H9 (cell line): ENCODE data around the gene SPEM3. TPM values are rescaled to one million over a fixed set of nuclear protein-coding genes. Genes with fewer than 3 reads are reported as not detected.

Experiments used
- DNase-seq: peaks from one replicate; pipeline ENCODE4 v3.0.0-alpha.2; 2017
- H2AFZ ChIP-seq: one replicate; pipeline ENCODE4 v1.6.1; 2013; ENCODE audit warnings: mild to moderate bottlenecking, low read length, control low read depth, moderate library complexity
- H2AK5ac ChIP-seq: 2 replicates; pipeline ENCODE4 v1.6.1; 2013; ENCODE audit warnings: low read length, control low read depth, mixed read lengths; ENCODE audit not compliant: insufficient read length
- H2BK120ac ChIP-seq: one replicate; pipeline ENCODE4 v1.6.1; 2013; ENCODE audit warnings: low read depth, mild to moderate bottlenecking, low read length, control low read depth, inconsistent platforms; ENCODE audit not compliant: poor library complexity, severe bottlenecking
- H2BK12ac ChIP-seq: 2 replicates; pipeline ENCODE4 v1.6.1; 2013; ENCODE audit warnings: low read length, control low read depth, mixed read lengths, low read depth; ENCODE audit not compliant: insufficient read length
- H2BK15ac ChIP-seq: 2 replicates; pipeline ENCODE4 v1.6.1; 2013; ENCODE audit warnings: low read depth, low read length, control low read depth
- H2BK20ac ChIP-seq: one replicate; pipeline ENCODE4 v1.6.1; 2013; ENCODE audit warnings: low read depth, mild to moderate bottlenecking, low read length, control low read depth, inconsistent platforms; ENCODE audit not compliant: poor library complexity, severe bottlenecking
- H2BK5ac ChIP-seq: 2 replicates; pipeline ENCODE4 v1.6.1; 2013; ENCODE audit warnings: low read length, control low read depth, mixed read lengths; ENCODE audit not compliant: insufficient read length
- H3K14ac ChIP-seq: 2 replicates; pipeline ENCODE4 v1.6.1; 2013; ENCODE audit warnings: low read length, control low read depth; ENCODE audit not compliant: insufficient read depth
- H3K18ac ChIP-seq: 2 replicates; pipeline ENCODE4 v1.6.1; 2013; ENCODE audit warnings: low read depth, mild to moderate bottlenecking, mixed read lengths, low read length, control low read depth; ENCODE audit not compliant: insufficient read length
- H3K23ac ChIP-seq: 2 replicates; pipeline ENCODE4 v1.6.1; 2013; ENCODE audit warnings: low read length, control low read depth, mixed read lengths, low read depth; ENCODE audit not compliant: insufficient read length
- H3K23me2 ChIP-seq: 2 replicates; pipeline ENCODE4 v1.6.1; 2013; ENCODE audit warnings: low read depth, mild to moderate bottlenecking, mixed read lengths, low read length, control low read depth; ENCODE audit not compliant: insufficient read length, poor library complexity, severe bottlenecking
- H3K27ac ChIP-seq: 2 replicates; pipeline ENCODE4 v1.5.1; 2013; ENCODE audit warnings: low read length, control low read depth, mixed read lengths, low read depth; ENCODE audit not compliant: insufficient read length
- H3K27me3 ChIP-seq: 2 replicates; pipeline ENCODE4 v1.6.1; 2013; ENCODE audit warnings: low read length, control low read depth, inconsistent platforms; ENCODE audit not compliant: insufficient read depth
- H3K4ac ChIP-seq: 2 replicates; pipeline ENCODE4 v1.6.1; 2013; ENCODE audit warnings: low read depth, mild to moderate bottlenecking, control low read depth, inconsistent platforms, low read length, moderate library complexity
- H3K4me1 ChIP-seq: 2 replicates; pipeline ENCODE4 v1.6.1; 2013; ENCODE audit warnings: low read length, control low read depth, inconsistent platforms; ENCODE audit not compliant: insufficient read depth
- H3K4me2 ChIP-seq: 2 replicates; pipeline ENCODE4 v1.6.1; 2013; ENCODE audit warnings: low read length, control low read depth, mixed read lengths; ENCODE audit not compliant: insufficient read length, insufficient read depth
- H3K56ac ChIP-seq: 2 replicates; pipeline ENCODE4 v1.6.1; 2013; ENCODE audit warnings: low read depth, mild to moderate bottlenecking, mixed read lengths, low read length, control low read depth; ENCODE audit not compliant: insufficient read length
- H3K79me1 ChIP-seq: 2 replicates; pipeline ENCODE4 v1.6.1; 2013; ENCODE audit warnings: low read depth, mild to moderate bottlenecking, moderate library complexity, low read length, control low read depth, inconsistent platforms; ENCODE audit not compliant: insufficient read depth, poor library complexity, severe bottlenecking
- H3K79me2 ChIP-seq: 2 replicates; pipeline ENCODE4 v1.6.1; 2013; ENCODE audit warnings: low read length, control low read depth, inconsistent platforms; ENCODE audit not compliant: insufficient read depth
- H3K9ac ChIP-seq: 2 replicates; pipeline ENCODE4 v1.6.1; 2013; ENCODE audit warnings: low read length, control low read depth, mixed read lengths; ENCODE audit not compliant: insufficient read length; ENCODE audit errors: extremely low read depth
- H3K9me3 ChIP-seq: one replicate; pipeline ENCODE4 v1.6.1; 2013; ENCODE audit warnings: low read depth, low read length, inconsistent platforms; ENCODE audit not compliant: control insufficient read depth
- H3T11ph ChIP-seq: one replicate; pipeline ENCODE4 v1.6.1; 2013; ENCODE audit warnings: mild to moderate bottlenecking, low read length, control low read depth, inconsistent platforms
- H4K20me1 ChIP-seq: one replicate; pipeline ENCODE4 v1.6.1; 2013; ENCODE audit not compliant: control insufficient read depth, insufficient read length, insufficient read depth
- H4K5ac ChIP-seq: 2 replicates; pipeline ENCODE4 v1.6.1; 2013; ENCODE audit warnings: low read depth, mild to moderate bottlenecking, mixed read lengths, low read length, control low read depth; ENCODE audit not compliant: insufficient read length
- H4K8ac ChIP-seq: replicated peaks from 2 replicates; pipeline ENCODE4 v1.6.1; 2013; ENCODE audit warnings: low read length, control low read depth, mixed read lengths, low read depth; ENCODE audit not compliant: insufficient read length
- H4K91ac ChIP-seq: 2 replicates; pipeline ENCODE4 v1.6.1; 2013; ENCODE audit warnings: low read depth, mild to moderate bottlenecking, moderate library complexity, mixed read lengths, low read length, control low read depth; ENCODE audit not compliant: insufficient read length
- H3K27ac Mint-ChIP-seq, 3 experiments: 2 replicates in 2 of 3; 3 replicates in 1 of 3; pipeline ENCODE4 v1.8.0; 2020 to 2021; ENCODE audit warnings: mixed read lengths in 3 of 3, mild to moderate bottlenecking in 1 of 3, moderate library complexity in 1 of 3
- H3K27me3 Mint-ChIP-seq: 2 replicates; pipeline ENCODE4 v1.8.0; 2021; ENCODE audit warnings: low read depth, mild to moderate bottlenecking, moderate library complexity, mixed read lengths
- H3K36me3 Mint-ChIP-seq, 3 experiments: 2 replicates in 2 of 3; 3 replicates in 1 of 3; pipeline ENCODE4 v1.8.0; 2020 to 2021; ENCODE audit warnings: low read depth in 3 of 3, mixed read lengths in 3 of 3; ENCODE audit not compliant: insufficient read depth in 1 of 3
- H3K4me1 Mint-ChIP-seq, 2 experiments: 2 replicates each; pipeline ENCODE4 v1.8.0; 2020; ENCODE audit warnings: mixed read lengths in 2 of 2
- H3K4me3 Mint-ChIP-seq, 2 experiments: 2 replicates in 1 of 2; 3 replicates in 1 of 2; pipeline ENCODE4 v1.8.0; 2020 to 2021; ENCODE audit warnings: mild to moderate bottlenecking in 2 of 2, mixed read lengths in 2 of 2, moderate library complexity in 1 of 2
- H3K9me3 Mint-ChIP-seq, 2 experiments: 2 replicates in 1 of 2; 3 replicates in 1 of 2; pipeline ENCODE4 v1.8.0; 2020; ENCODE audit warnings: mild to moderate bottlenecking in 2 of 2, mixed read lengths in 2 of 2, moderate library complexity in 1 of 2
- WGBS: extraction: QIAGEN DNeasy Blood & Tissue Kit; methylation state at CpG from one replicate; pipeline ENCODE4 v1.1.7; 2013; ENCODE audit warnings: missing lambda C conversion rate, low lambda C conversion rate, mixed read lengths; ENCODE audit not compliant: insufficient read length; ENCODE audit errors: extremely low coverage; 5-methylcytosine and 5-hydroxymethylcytosine counted together
- total RNA-seq: library from RNA; stranded (reverse); gene quantifications from 2 replicates; pipeline ENCODE4 v1.2.1, GENCODE V29; 2021
- TF ChIP-seq, protein P1 (sequence below): fragments of 200-600 bp; sonication (generic); conservative IDR thresholded peaks from 3 replicates; pipeline ENCODE4 v1.8.0; 2021; ENCODE audit warnings: antibody characterized with exemption, mild to moderate bottlenecking

The SPEM3 gene
- total RNA-seq, 1 experiment from 2014 or later = not detected

DNA sequence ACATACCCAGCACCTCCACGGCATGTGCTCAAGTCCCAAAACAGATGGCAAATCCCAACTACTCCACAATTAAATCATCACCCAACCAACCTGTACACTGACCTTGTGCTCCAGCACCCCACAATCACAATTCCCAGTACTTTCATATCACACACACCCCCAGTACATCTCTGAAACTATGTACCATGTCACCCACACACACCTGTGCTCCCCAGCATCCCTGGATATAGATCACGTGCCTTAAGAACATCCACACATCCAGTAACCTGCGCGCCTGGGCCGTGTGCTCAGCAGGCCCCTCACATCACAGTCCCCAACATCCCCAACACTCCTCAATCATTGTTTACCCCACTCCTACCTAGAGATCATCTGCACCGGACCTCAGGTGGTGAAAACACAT is 18.9 kb upstream of the SPEM3 start:
- Histone ChIP-seq H3K9ac (no peak overlapping the region), H4K91ac (no peak overlapping the region), H2BK12ac (no peak overlapping the region), H3K23ac (no peak overlapping the region), H2BK120ac (no peak overlapping the region), H3K9me3 (no peaks in the 10 kb centered on the region), H2BK15ac (no peak overlapping the region), H2AFZ (no peak overlapping the region), H3T11ph (no peak overlapping the region), H3K56ac (no peak overlapping the region), H3K27me3 (no peaks in the 10 kb centered on the region), H3K4me1 (no peaks in the 10 kb centered on the region; the same call in 1 of the 2 replicates), H3K23me2 (peaks cover 5% of the 10 kb centered on the region), H4K5ac (no peak overlapping the region), H4K20me1 (no peaks in the 10 kb centered on the region), H2BK5ac (no peak overlapping the region), H3K14ac (no peak overlapping the region), H3K4ac (no peak overlapping the region), H3K79me1 (no peaks in the 10 kb centered on the region), H2AK5ac (no peak overlapping the region), H3K4me2 (no peak overlapping the region), H3K79me2 (no peaks in the 10 kb centered on the region), H2BK20ac (no peak overlapping the region), H4K8ac (no peak overlapping the region), H3K27ac (no peak overlapping the region), H3K18ac (no peak overlapping the region)
- Mint-ChIP-seq H3K36me3 (peaks cover 16 to 38% (median 27%) of the 10 kb centered on the region in 3 experiments), H3K9me3 (peaks cover 0 to 2% of the 10 kb centered on the region in 2 experiments; a peak in 1 of 5 replicates), H3K27me3 (no peaks in the 10 kb centered on the region), H3K4me3 (peak overlapping the region in 1 of 2 experiments; percentile 18; a peak in 1 of 5 replicates), H3K27ac (no peak overlapping the region; a peak in 1 of 7 replicates), H3K4me1 (peaks cover 18 to 38% of the 10 kb centered on the region in 2 experiments)
- no peak for DNase-seq
- TF ChIP-seq, protein P1, sequence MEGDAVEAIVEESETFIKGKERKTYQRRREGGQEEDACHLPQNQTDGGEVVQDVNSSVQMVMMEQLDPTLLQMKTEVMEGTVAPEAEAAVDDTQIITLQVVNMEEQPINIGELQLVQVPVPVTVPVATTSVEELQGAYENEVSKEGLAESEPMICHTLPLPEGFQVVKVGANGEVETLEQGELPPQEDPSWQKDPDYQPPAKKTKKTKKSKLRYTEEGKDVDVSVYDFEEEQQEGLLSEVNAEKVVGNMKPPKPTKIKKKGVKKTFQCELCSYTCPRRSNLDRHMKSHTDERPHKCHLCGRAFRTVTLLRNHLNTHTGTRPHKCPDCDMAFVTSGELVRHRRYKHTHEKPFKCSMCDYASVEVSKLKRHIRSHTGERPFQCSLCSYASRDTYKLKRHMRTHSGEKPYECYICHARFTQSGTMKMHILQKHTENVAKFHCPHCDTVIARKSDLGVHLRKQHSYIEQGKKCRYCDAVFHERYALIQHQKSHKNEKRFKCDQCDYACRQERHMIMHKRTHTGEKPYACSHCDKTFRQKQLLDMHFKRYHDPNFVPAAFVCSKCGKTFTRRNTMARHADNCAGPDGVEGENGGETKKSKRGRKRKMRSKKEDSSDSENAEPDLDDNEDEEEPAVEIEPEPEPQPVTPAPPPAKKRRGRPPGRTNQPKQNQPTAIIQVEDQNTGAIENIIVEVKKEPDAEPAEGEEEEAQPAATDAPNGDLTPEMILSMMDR = no peak
- no CpG with 5 or more reads among the region's 6 CpGs for WGBS
